ENCODE measurements around the gene CYTH3.
"Not testable (repeated sequence)": the region's sequence is repeated elsewhere in the genome, so short reads cannot be mapped to it uniquely, and the experiment has no call there.

The CYTH3 gene

GRCh38 chr7:6157685-6158423 lies 114.6 kb downstream of the CYTH3 start:
- Histone ChIP-seq H3K27ac (peak overlapping the region; percentile 41; the same call in 1 of the 2 replicates), H3K4me2 (0 out of 2 replicates have a peak overlapping the region, but pooled peaks have one; percentile 2), H3K9me3 (no peaks in the 10 kb centered on the region), H3K27me3 (no peaks in the 10 kb centered on the region), H3K4me3 (no peak overlapping the region), H3K36me3 (peaks cover 78% of the 10 kb centered on the region), H3K4me1 (peaks cover 55% of the 10 kb centered on the region), H4K20me1 (peaks cover 91% of the 10 kb centered on the region), H3K9ac (peak overlapping the region; percentile 5; the same call in 1 of the 2 replicates)
- TF ChIP-seq Cebpa-rat (IDR thresholded peaks at IDR 0.05): no peak

GRCh38 chr7:6156734-6157133 lies 115.7 kb downstream of the CYTH3 start:
- no peak for TF ChIP-seq Cebpa-rat (IDR thresholded peaks at IDR 0.05)
- Histone ChIP-seq H3K4me2 (no peak overlapping the region), H3K4me1 (peaks cover 43% of the 10 kb centered on the region), H3K4me3 (no peak overlapping the region), H3K36me3 (peaks cover 90% of the 10 kb centered on the region), H3K9me3 (no peaks in the 10 kb centered on the region), H4K20me1 (peaks cover 87% of the 10 kb centered on the region), H3K27me3 (no peaks in the 10 kb centered on the region), H3K27ac (no peak overlapping the region), H3K9ac (no peak overlapping the region)

DNA sequence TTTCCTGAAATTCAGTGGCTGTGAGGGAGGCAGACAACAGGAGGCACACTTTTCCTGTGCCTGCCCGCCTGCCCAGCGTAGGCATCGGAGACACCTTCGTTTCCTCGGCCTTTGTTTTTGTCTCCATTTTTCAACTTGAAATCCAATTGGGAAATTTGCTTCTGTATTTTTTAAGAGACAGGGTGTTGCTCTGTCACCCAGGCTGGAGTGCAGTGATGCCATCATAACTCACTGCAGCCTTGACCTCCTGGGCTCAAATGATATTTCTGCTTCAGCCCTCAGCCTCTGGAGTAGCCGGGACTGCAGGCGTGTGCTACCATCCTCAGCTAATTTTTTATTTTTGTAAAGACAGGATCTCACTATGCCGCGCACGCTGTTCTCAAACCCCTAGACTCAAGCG lies 116.8 kb downstream of the CYTH3 start:
- peaks cover 75% of the 10 kb centered on the region for H4K20me1 ChIP-seq

DNA sequence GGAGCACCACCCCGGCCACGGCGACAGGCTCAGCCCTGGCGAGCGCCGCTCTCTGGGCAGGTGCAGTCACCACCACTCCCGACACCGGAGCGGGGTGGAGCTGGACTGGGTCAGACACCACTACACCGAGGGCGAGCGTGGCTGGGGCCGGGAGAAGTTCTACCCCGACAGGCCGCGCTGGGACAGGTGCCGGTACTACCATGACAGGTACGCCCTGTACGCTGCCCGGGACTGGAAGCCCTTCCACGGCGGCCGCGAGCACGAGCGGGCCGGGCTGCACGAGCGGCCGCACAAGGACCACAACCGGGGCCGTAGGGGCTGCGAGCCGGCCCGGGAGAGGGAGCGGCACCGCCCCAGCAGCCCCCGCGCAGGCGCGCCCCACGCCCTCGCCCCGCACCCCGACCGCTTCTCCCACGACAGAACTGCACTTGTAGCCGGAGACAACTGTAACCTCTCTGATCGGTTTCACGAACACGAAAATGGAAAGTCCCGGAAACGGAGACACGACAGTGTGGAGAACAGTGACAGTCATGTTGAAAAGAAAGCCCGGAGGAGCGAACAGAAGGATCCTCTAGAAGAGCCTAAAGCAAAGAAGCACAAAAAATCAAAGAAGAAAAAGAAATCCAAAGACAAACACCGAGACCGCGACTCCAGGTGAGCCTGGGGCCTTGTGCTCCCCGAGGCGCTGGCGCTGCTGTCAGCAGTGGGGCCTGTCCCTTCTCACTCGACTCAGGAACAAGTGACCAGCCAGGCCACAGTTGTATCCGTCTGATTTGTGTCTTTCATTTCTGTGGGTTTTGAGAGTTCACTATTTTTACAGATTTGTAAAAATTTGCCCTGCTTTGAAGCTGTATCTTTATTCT lies 117.7 kb downstream of the CYTH3 start:
- Histone ChIP-seq H3K9me3 (no peaks in the 10 kb centered on the region), H3K9ac (no peak overlapping the region), H3K4me3 (no peak overlapping the region), H3K27ac (no peak overlapping the region), H3K36me3 (peaks cover 100% of the 10 kb centered on the region), H3K27me3 (no peaks in the 10 kb centered on the region), H4K20me1 (peaks cover 67% of the 10 kb centered on the region), H3K4me1 (peaks cover 24% of the 10 kb centered on the region), H3K4me2 (no peak overlapping the region)
- no peak for TF ChIP-seq Cebpa-rat (IDR thresholded peaks at IDR 0.05)

More for the DNA sequence above, 116.8 kb downstream of the CYTH3 start:
- H3K4me1 ChIP-seq: peaks cover 32% of the 10 kb centered on the region
- H3K4me2 ChIP-seq: no peak overlapping the region
- no peaks in the 10 kb centered on the region for H3K9me3 ChIP-seq
- no peak overlapping the region for H3K27ac ChIP-seq
- H3K36me3 ChIP-seq: peaks cover 100% of the 10 kb centered on the region
- H3K9ac ChIP-seq: peak overlapping the region; percentile 5; the same call in 1 of the 2 replicates
- H3K27me3 ChIP-seq: no peaks in the 10 kb centered on the region
- TF ChIP-seq Cebpa-rat (IDR thresholded peaks at IDR 0.05): no peak
- no peak overlapping the region for H3K4me3 ChIP-seq

- Histone ChIP-seq H4K20me1 (peaks cover 58% of the 10 kb centered on the region), H3K27ac (no peak overlapping the region), H3K9me3 (no peaks in the 10 kb centered on the region), H3K4me2 (no peak overlapping the region), H3K4me3 (no peak overlapping the region), H3K9ac (no peak overlapping the region), H3K27me3 (no peaks in the 10 kb centered on the region), H3K36me3 (peaks cover 100% of the 10 kb centered on the region), H3K4me1 (peaks cover 15% of the 10 kb centered on the region)
- TF ChIP-seq Cebpa-rat (IDR thresholded peaks at IDR 0.05): no peak
Observed at GRCh38 chr7:6153646-6154541, 118.5 kb downstream of the CYTH3 start.

DNA sequence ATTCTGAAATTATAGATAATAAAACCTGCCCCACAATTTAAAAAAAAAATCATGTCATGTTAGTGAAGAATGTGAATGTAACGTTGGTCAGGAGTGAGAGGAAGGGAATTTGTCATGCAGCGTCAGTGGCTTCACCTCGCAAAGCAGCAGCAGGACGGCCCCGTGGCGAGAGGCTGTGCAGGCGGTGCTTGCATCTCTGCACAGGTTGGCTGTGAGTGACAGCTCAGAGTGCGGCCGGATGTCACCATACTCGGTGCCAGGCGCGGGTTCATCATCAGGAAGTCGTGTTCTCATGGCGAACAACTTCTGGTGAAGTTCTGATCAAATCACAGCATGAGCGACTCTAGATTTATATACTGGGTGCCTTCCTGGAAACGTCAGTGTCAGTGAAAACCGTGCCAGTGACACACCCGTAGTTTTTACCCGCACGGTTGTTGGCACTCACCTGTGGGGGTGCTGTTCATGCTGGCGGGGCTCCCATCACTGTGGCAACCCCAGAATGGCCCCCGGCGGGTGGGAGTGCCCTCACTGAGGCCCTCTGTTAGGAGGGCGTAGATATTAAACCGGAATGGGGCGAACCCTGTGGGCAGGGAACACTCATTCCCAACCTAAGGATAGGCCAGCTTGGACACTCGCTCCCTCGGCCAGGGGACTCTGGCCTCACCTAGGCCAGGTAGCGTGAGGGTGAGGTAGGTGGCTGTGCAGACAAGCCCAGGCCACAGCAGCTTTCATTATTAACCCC lies 120.3 kb downstream of the CYTH3 start:
- Histone ChIP-seq H3K4me3 (no peak overlapping the region), H3K9ac (no peak overlapping the region), H4K20me1 (peaks cover 41% of the 10 kb centered on the region), H3K27ac (no peak overlapping the region), H3K9me3 (no peaks in the 10 kb centered on the region), H3K4me1 (no peaks in the 10 kb centered on the region), H3K27me3 (no peaks in the 10 kb centered on the region), H3K36me3 (peaks cover 100% of the 10 kb centered on the region), H3K4me2 (no peak overlapping the region)
- no peak for TF ChIP-seq Cebpa-rat (IDR thresholded peaks at IDR 0.05)

DNA sequence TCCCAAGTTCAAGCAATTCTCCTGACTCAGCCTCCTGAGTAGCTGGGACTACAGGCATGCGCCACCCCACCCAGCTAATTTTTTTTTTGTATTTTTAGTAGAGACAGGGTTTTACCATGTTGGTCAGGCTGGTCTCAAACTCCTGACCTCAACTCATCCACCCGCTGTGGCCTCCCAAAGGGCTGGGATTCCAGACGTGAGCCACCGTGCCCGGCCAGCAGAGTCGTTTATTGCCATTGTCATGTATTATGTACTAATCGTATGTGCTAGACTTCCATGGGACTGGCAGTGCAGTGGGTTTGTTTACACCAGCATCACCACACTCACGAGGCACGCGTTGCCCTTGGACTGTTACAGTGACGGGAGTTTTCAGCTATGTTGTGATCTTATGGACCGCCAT lies 120.9 kb downstream of the CYTH3 start:
- peaks cover 100% of the 10 kb centered on the region for H3K36me3 ChIP-seq
- not testable (repeated sequence) for H3K9me3 ChIP-seq, H3K4me3 ChIP-seq, H3K4me2 ChIP-seq, H3K9ac ChIP-seq, H3K4me1 ChIP-seq, H3K27me3 ChIP-seq, H3K27ac ChIP-seq
- H4K20me1 ChIP-seq: peaks cover 35% of the 10 kb centered on the region

DNA sequence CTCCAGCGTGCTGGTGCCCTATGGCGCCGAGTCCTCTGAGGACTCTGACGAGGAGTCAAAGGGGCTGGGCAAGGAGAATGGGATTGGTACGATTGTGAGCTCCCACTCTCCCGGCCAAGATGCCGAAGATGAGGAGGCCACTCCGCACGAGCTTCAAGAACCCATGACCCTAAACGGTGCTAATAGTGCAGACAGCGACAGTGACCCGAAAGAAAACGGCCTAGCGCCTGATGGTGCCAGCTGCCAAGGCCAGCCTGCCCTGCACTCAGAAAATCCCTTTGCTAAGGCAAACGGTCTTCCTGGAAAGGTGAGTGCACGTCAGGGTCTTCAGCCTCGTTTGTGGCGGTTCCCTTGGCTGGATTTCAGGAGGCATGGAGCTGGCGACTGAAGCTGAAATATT lies 122.4 kb downstream of the CYTH3 start:
- no peak for TF ChIP-seq Cebpa-rat (IDR thresholded peaks at IDR 0.05)
- H4K20me1 ChIP-seq: peaks cover 20% of the 10 kb centered on the region; the same call in 1 of the 2 replicates
- H3K36me3 ChIP-seq: peaks cover 100% of the 10 kb centered on the region
- H3K9ac ChIP-seq: no peak overlapping the region
- no peak overlapping the region for H3K27ac ChIP-seq
- H3K9me3 ChIP-seq: no peaks in the 10 kb centered on the region
- no peak overlapping the region for H3K4me3 ChIP-seq
- H3K4me2 ChIP-seq: no peak overlapping the region
- H3K27me3 ChIP-seq: no peaks in the 10 kb centered on the region
- no peaks in the 10 kb centered on the region for H3K4me1 ChIP-seq
